ENCODE data around the gene BCO2. TPM values are rescaled to one million over a fixed set of nuclear protein-coding genes. Genes with fewer than 3 reads are reported as not detected.

The BCO2 gene
- total and polyA plus RNA-seq, 2 donors = 1.4 to 5.5 TPM

DNA sequence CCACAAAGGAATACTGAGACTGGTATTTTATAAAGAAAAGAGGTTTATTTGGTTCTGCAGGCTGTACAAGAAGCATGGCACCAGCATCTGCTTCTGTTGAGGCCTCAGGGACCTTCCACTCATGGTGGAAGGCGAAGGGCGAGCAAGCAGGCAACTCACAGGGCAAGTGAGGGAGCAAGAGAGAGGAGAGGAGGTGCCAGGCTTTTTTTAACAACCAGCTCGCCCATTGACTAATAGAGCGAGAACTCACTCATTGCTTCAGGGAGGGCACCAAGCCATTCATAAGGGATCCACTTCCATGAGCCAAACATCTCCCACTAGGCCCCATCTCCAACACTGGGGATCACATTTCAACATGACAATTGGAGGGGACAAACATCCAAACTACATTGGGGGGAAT is 52.2 kb downstream of the BCO2 start:
- Histone ChIP-seq H3K4me3 (ENCODE audit: low read length in 2 of 2) (no peak overlapping the region), H3K27ac (ENCODE audit: low read depth in 1 of 2, low read length in 1 of 2) (no peak overlapping the region), H3K9me3 (ENCODE audit: control insufficient read depth in 2 of 2, insufficient read depth in 1 of 2, low read length in 1 of 2) (no peaks in the 10 kb centered on the region), H3K27me3 (ENCODE audit: control insufficient read depth in 2 of 2, insufficient read depth in 1 of 2, low read length in 1 of 2) (no peaks in the 10 kb centered on the region), H3K4me1 (ENCODE audit: control insufficient read depth in 2 of 2, insufficient read depth in 2 of 2, low read length in 2 of 2) (peaks cover 8 to 13% of the 10 kb centered on the region in 2 donors), H3K36me3 (ENCODE audit: control insufficient read depth in 2 of 2, insufficient read depth in 2 of 2, low read length in 1 of 2) (peaks cover 12 to 21% of the 10 kb centered on the region in 2 donors)
- 74% methylated on average over 4 of the region's 4 CpGs for WGBS
- no peak for DNase-seq (ENCODE audit: low read depth in 6 of 9, low spot score in 9 of 9)

DNA sequence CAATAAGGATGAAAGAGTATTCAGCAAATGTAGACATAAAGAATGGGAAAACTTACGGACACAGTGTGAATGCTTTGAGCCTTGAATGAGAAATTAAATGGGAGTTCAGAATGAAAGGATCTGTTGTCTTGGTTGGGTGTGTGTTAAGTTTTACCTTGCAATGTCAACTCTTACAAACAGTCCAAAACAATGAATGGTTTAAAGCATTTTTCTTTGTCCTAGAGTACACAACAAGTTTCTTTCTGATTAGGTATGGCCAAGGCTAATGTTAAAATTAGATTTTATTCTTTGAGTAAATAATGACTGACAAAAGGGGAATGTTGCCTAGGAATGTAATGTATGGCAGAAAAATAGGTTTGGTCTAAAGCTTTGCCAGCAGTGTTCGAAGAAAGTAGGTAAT is 53.4 kb downstream of the BCO2 start:
- Histone ChIP-seq H3K36me3 (ENCODE audit: control insufficient read depth in 2 of 2, insufficient read depth in 2 of 2, low read length in 1 of 2) (peaks cover 12 to 21% of the 10 kb centered on the region in 2 donors), H3K4me1 (ENCODE audit: control insufficient read depth in 2 of 2, insufficient read depth in 2 of 2, low read length in 2 of 2) (peaks cover 8 to 13% of the 10 kb centered on the region in 2 donors), H3K4me3 (ENCODE audit: low read length in 2 of 2) (no peak overlapping the region), H3K27me3 (ENCODE audit: control insufficient read depth in 2 of 2, insufficient read depth in 1 of 2, low read length in 1 of 2) (no peaks in the 10 kb centered on the region), H3K27ac (ENCODE audit: low read depth in 1 of 2, low read length in 1 of 2) (no peak overlapping the region), H3K9me3 (ENCODE audit: control insufficient read depth in 2 of 2, insufficient read depth in 1 of 2, low read length in 1 of 2) (no peaks in the 10 kb centered on the region)
- DNase-seq (ENCODE audit: low read depth in 6 of 9, low spot score in 9 of 9) = no peak
- over 99% methylated on average over 2 of the region's 2 CpGs for WGBS

DNA sequence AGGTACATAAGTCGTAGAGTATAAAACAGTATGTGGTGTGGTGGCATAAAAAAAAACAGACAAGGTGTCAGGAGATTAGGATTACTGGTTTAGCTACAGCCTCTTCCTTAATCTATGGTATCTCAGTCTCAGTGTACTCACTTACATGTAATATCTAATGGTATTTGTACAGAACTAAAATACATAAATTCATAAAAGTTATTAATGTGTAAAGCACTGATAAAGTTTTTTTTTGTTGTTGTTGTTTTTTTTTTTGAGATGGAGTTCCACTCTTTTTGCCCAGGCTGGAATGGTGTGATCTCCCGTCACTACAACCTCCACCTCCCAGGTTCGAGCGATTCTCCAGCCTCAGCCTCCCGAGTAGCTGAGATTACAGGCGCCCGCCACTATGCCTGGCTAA is 53.8 kb downstream of the BCO2 start:
- no peak for DNase-seq (ENCODE audit: low read depth in 6 of 9, low spot score in 9 of 9)
- no peak overlapping the region for H3K4me3 ChIP-seq (ENCODE audit: low read length in 2 of 2)
- peaks cover 8 to 13% of the 10 kb centered on the region in 2 donors for H3K4me1 ChIP-seq (ENCODE audit: control insufficient read depth in 2 of 2, insufficient read depth in 2 of 2, low read length in 2 of 2)
- H3K27me3 ChIP-seq (ENCODE audit: control insufficient read depth in 2 of 2, insufficient read depth in 1 of 2, low read length in 1 of 2) = no peaks in the 10 kb centered on the region
- no peak overlapping the region for H3K27ac ChIP-seq (ENCODE audit: low read depth in 1 of 2, low read length in 1 of 2)
- 97% methylated on average over 7 of the region's 7 CpGs for WGBS
- H3K9me3 ChIP-seq (ENCODE audit: control insufficient read depth in 2 of 2, insufficient read depth in 1 of 2, low read length in 1 of 2) = no peaks in the 10 kb centered on the region
- H3K36me3 ChIP-seq (ENCODE audit: control insufficient read depth in 2 of 2, insufficient read depth in 2 of 2, low read length in 1 of 2) = peaks cover 12 to 26% of the 10 kb centered on the region in 2 donors

DNA sequence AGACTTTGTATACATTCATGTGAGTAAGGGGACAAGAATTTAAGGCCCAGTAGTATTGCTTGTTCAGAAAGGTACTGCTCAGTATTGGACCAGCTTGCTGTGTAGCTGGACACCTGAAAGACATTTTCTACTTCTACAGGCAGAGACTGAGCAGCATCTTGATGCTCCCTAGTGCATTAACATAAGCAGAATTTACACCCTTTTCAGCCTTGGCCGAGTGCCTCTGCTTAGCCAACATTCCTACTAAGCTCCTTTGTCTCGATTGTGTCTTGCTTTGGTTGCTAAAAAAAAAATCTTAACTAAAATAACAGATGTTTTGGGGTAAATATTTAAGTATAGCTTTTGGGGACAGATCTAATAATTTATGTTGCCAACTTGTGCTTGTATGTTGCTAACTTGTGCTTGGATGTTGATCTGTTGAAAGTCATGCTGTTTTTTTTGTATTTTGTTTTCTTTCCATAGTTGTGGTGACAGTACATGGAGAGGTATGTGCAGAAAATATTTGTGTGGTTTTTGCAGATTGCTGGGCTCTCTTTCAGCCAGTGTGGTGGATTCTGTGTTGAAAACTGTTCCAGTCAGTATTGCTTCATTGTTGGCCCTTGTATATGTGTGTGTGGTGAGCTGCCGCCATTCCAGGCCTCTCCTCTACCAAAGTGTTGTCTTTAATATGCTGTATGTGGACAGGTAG is 54.6 kb downstream of the BCO2 start:
- H3K4me1 ChIP-seq (ENCODE audit: control insufficient read depth in 2 of 2, insufficient read depth in 2 of 2, low read length in 2 of 2) = peaks cover 8 to 13% of the 10 kb centered on the region in 2 donors
- no peak overlapping the region for H3K27ac ChIP-seq (ENCODE audit: low read depth in 1 of 2, low read length in 1 of 2)
- H3K36me3 ChIP-seq (ENCODE audit: control insufficient read depth in 2 of 2, insufficient read depth in 2 of 2, low read length in 1 of 2) = peaks cover 12 to 26% of the 10 kb centered on the region in 2 donors
- H3K9me3 ChIP-seq (ENCODE audit: control insufficient read depth in 2 of 2, insufficient read depth in 1 of 2, low read length in 1 of 2) = no peaks in the 10 kb centered on the region
- no peak for DNase-seq (ENCODE audit: low read depth in 6 of 9, low spot score in 9 of 9)
- WGBS = 66% methylated on average over 3 of the region's 3 CpGs
- H3K4me3 ChIP-seq (ENCODE audit: low read length in 2 of 2) = no peak overlapping the region
- H3K27me3 ChIP-seq (ENCODE audit: control insufficient read depth in 2 of 2, insufficient read depth in 1 of 2, low read length in 1 of 2) = no peaks in the 10 kb centered on the region

DNA sequence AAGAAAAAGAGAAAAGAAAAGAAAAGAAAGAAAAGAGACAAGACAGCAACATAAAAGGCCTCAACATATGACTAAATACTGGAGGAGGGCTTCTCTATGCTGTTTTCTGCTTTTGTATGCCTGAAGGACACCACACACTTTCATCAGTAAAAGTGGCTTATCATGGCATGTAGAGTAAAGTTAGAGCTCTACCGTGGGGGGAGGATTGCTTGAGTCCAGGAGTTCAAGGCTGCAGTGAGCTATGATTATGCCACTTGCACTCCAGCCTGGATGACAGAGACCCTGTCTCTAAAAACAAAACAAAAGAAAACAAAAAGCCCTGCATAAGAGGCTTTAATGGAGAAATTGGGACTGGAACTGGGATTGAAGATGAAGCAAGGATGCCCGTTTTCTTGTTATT is 56.6 kb downstream of the BCO2 start:
- H3K36me3 ChIP-seq (ENCODE audit: control insufficient read depth in 2 of 2, insufficient read depth in 2 of 2, low read length in 1 of 2) = peaks cover 20 to 41% of the 10 kb centered on the region in 2 donors
- no peak overlapping the region for H3K4me3 ChIP-seq (ENCODE audit: low read length in 2 of 2)
- 95% methylated on average over 2 of the region's 2 CpGs for WGBS
- no peaks in the 10 kb centered on the region for H3K27me3 ChIP-seq (ENCODE audit: control insufficient read depth in 2 of 2, insufficient read depth in 1 of 2, low read length in 1 of 2)
- peaks cover 7 to 8% of the 10 kb centered on the region in 2 donors for H3K4me1 ChIP-seq (ENCODE audit: control insufficient read depth in 2 of 2, insufficient read depth in 2 of 2, low read length in 2 of 2)
- DNase-seq (ENCODE audit: low read depth in 6 of 9, low spot score in 9 of 9) = no peak
- no peaks in the 10 kb centered on the region for H3K9me3 ChIP-seq (ENCODE audit: control insufficient read depth in 2 of 2, insufficient read depth in 1 of 2, low read length in 1 of 2)
- H3K27ac ChIP-seq (ENCODE audit: low read depth in 1 of 2, low read length in 1 of 2) = no peak overlapping the region

DNA sequence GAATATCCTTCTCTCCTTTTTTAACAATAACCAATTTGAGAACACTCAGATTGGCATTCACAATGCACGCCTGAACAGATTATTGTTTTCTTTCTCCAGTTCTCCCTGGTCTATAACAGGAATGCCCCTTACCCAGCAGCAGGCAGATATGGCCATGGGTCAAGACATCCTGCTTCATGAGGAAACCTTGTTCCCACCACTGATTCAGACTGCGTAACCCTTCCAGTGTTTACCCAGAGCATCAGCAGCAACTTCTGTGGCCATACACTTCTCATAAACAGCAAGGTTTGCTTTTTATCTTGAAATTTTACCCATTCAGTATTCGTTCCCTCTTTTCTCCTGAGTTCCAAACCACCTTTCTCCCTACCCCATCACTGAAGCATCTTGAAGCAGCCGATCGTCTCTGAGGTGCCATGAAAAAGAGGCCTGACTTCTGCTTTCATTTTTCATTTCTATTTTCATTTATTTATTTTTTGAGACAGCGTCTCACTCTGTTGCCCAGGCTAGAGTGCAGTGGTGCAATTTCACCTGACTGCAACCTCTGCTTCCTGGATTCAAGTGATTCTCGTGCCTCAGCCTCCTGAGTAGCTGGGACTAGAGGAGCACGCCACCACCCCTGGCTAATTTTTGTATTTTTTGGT is 60.6 kb downstream of the BCO2 start:
- no peak overlapping the region for H3K27ac ChIP-seq (ENCODE audit: low read depth in 1 of 2, low read length in 1 of 2)
- H3K4me1 ChIP-seq (ENCODE audit: control insufficient read depth in 2 of 2, insufficient read depth in 2 of 2, low read length in 2 of 2) = no peaks in the 10 kb centered on the region
- 97% methylated on average over 8 of the region's 8 CpGs for WGBS
- no peaks in the 10 kb centered on the region for H3K27me3 ChIP-seq (ENCODE audit: control insufficient read depth in 2 of 2, insufficient read depth in 1 of 2, low read length in 1 of 2)
- no peak overlapping the region for H3K4me3 ChIP-seq (ENCODE audit: low read length in 2 of 2)
- DNase-seq (ENCODE audit: low read depth in 6 of 9, low spot score in 9 of 9) = no peak
- no peaks in the 10 kb centered on the region for H3K9me3 ChIP-seq (ENCODE audit: control insufficient read depth in 2 of 2, insufficient read depth in 1 of 2, low read length in 1 of 2)
- peaks cover 15 to 38% of the 10 kb centered on the region in 2 donors for H3K36me3 ChIP-seq (ENCODE audit: control insufficient read depth in 2 of 2, insufficient read depth in 2 of 2, low read length in 1 of 2)

DNA sequence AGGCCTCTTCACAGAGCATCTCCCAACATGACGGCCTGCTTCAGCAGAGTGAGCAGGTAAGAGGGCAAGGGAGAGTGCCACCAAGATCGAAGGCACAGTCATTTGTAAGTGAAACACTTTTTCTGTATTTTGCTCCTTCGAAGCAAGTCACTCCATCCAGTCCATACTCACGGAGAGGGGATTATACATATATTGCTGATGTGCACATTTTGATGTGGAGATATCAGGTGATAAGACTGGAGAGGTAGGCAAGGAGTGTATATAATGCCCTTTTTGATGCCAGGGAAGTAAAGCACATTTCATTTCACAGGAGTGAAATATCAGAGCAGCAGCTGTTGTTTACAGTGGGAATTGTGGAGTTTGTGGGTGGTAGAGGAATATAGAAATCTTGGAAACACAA is 62.1 kb downstream of the BCO2 start:
- Histone ChIP-seq H3K27me3 (ENCODE audit: control insufficient read depth in 2 of 2, insufficient read depth in 1 of 2, low read length in 1 of 2) (no peaks in the 10 kb centered on the region), H3K9me3 (ENCODE audit: control insufficient read depth in 2 of 2, insufficient read depth in 1 of 2, low read length in 1 of 2) (no peaks in the 10 kb centered on the region), H3K27ac (ENCODE audit: low read depth in 1 of 2, low read length in 1 of 2) (no peak overlapping the region), H3K4me3 (ENCODE audit: low read length in 2 of 2) (no peak overlapping the region), H3K36me3 (ENCODE audit: control insufficient read depth in 2 of 2, insufficient read depth in 2 of 2, low read length in 1 of 2) (peaks cover 15 to 32% of the 10 kb centered on the region in 2 donors), H3K4me1 (ENCODE audit: control insufficient read depth in 2 of 2, insufficient read depth in 2 of 2, low read length in 2 of 2) (no peaks in the 10 kb centered on the region)
- DNase-seq (ENCODE audit: low read depth in 6 of 9, low spot score in 9 of 9) = no peak
- WGBS = 97% methylated on average over 4 of the region's 4 CpGs

DNA sequence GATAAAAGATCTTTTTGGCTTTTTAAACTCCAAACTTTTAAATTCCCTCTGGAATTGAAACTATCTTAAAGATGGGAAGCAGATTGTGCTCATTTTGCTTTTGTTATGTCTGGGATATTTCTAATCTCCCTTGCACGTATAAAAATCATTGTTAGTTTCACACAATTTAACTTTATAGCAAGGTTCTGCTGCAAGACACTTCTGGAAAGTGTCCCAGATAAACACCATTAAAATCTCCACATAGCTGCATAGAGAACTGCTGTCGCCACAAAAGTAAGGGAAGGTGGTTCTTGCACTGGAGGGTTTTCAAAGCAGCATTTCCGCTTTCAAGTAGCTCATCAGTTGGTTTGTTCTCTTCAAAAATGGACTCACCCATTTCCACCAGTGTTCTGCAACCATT is 62.7 kb downstream of the BCO2 start:
- no peaks in the 10 kb centered on the region for H3K9me3 ChIP-seq (ENCODE audit: control insufficient read depth in 2 of 2, insufficient read depth in 1 of 2, low read length in 1 of 2)
- no peak for DNase-seq (ENCODE audit: low read depth in 6 of 9, low spot score in 9 of 9)
- peaks cover 15 to 32% of the 10 kb centered on the region in 2 donors for H3K36me3 ChIP-seq (ENCODE audit: control insufficient read depth in 2 of 2, insufficient read depth in 2 of 2, low read length in 1 of 2)
- no peaks in the 10 kb centered on the region for H3K4me1 ChIP-seq (ENCODE audit: control insufficient read depth in 2 of 2, insufficient read depth in 2 of 2, low read length in 2 of 2)
- no peak overlapping the region for H3K4me3 ChIP-seq (ENCODE audit: low read length in 2 of 2)
- 96% methylated on average over 3 of the region's 3 CpGs for WGBS
- H3K27me3 ChIP-seq (ENCODE audit: control insufficient read depth in 2 of 2, insufficient read depth in 1 of 2, low read length in 1 of 2) = no peaks in the 10 kb centered on the region
- H3K27ac ChIP-seq (ENCODE audit: low read depth in 1 of 2, low read length in 1 of 2) = no peak overlapping the region

DNA sequence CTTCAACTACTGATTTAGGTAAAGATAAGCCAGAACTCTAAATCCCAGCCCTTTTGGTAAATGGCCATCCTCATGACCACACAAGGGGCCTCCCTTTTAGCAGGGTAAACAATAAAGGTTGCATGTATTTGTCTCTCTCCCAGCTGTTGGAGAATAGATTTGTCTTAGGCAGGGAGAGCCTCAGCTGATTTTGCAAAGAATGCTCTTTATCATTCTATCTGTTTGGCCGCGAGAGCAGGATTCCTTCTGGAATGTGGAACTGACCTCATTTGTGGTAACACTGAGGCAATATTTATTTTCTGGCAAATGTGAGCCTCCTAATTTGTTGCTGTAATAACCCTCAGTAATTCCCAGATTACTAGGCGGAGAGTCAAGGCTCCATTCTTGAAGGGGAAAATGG is 66.2 kb downstream of the BCO2 start:
- Histone ChIP-seq H3K27me3 (ENCODE audit: control insufficient read depth in 2 of 2, insufficient read depth in 1 of 2, low read length in 1 of 2) (no peaks in the 10 kb centered on the region), H3K36me3 (ENCODE audit: control insufficient read depth in 2 of 2, insufficient read depth in 2 of 2, low read length in 1 of 2) (peaks cover 6 to 19% of the 10 kb centered on the region in 2 donors), H3K27ac (ENCODE audit: low read depth in 1 of 2, low read length in 1 of 2) (no peak overlapping the region), H3K4me3 (ENCODE audit: low read length in 2 of 2) (no peak overlapping the region), H3K9me3 (ENCODE audit: control insufficient read depth in 2 of 2, insufficient read depth in 1 of 2, low read length in 1 of 2) (no peaks in the 10 kb centered on the region), H3K4me1 (ENCODE audit: control insufficient read depth in 2 of 2, insufficient read depth in 2 of 2, low read length in 2 of 2) (no peaks in the 10 kb centered on the region)
- 95% methylated on average over 3 of the region's 3 CpGs for WGBS
- DNase-seq (ENCODE audit: low read depth in 6 of 9, low spot score in 9 of 9) = no peak

Data from thymus (tissue), 11 donors.